ENCODE measurements around the gene C10orf90.

- TF ChIP-seq CTCF (IDR thresholded peaks at IDR 0.05; ENCODE audit: low read depth, low read length) (no peak), POLR2A (IDR thresholded peaks at IDR 0.05; ENCODE audit: extremely low read depth, insufficient read length) (no peak), MYC (IDR thresholded peaks at IDR 0.05; ENCODE audit: low read depth, low read length) (no peak), MAX (IDR thresholded peaks at IDR 0.05; ENCODE audit: low read depth, low read length) (no peak)
Measured at GRCh38 chr10:126654579-126654978, 15.9 kb downstream of the C10orf90 start.
